ENCODE results near the gene INCENP. TPM values are rescaled to one million over a fixed set of nuclear protein-coding genes. Genes with fewer than 3 reads are reported as not detected.

The INCENP gene
- total RNA-seq, 2 donors from 2014 or later = 74.4 to 135 TPM

DNA sequence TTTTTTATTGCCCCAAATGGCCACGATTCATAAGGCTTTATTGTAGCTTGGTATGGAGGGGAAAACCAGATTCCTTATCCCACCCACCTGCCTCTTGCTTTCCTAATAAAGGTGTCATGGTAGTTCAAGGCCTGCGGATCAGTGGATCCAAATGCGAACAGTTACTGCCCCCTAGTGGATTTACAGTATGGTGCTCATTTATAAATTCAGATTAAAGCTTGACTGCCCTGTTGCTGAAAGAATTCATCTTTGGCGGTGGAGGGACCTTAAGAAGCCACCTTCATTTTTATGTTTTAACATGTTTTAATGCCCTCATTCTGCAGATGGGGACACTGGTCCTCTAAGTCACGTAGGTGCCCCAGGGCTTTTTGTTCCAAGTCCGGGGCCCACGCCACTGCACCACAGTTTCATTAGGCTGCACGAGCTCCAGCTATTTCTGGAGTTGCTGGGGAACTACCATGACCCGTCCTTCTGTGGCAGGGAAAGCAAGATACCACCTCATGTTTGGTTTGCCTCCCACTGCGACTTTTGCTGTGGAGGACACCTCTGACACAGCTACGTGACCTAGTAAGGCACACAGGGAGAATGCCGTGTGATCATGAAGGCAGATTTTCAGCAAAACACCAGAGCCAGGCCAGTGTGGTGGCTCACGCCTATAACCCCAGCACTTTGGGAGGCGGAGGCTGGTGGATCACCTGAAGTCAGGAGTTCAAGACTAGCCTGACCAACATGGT lies 15.6 kb upstream of the INCENP start:
- Mint-ChIP-seq H3K27me3 (peaks cover 0 to 3% of the 10 kb centered on the region in 2 donors), H3K4me3 (no peak overlapping the region), H3K4me1 (ENCODE audit: low read depth in 2 of 2) (peaks cover 12 to 21% of the 10 kb centered on the region in 2 donors), H3K27ac (no peak overlapping the region), H3K9me3 (no peaks in the 10 kb centered on the region), H3K36me3 (no peaks in the 10 kb centered on the region)
- no peak for ATAC-seq
- peak; percentile 49 for DNase-seq (ENCODE audit: low spot score)

DNA sequence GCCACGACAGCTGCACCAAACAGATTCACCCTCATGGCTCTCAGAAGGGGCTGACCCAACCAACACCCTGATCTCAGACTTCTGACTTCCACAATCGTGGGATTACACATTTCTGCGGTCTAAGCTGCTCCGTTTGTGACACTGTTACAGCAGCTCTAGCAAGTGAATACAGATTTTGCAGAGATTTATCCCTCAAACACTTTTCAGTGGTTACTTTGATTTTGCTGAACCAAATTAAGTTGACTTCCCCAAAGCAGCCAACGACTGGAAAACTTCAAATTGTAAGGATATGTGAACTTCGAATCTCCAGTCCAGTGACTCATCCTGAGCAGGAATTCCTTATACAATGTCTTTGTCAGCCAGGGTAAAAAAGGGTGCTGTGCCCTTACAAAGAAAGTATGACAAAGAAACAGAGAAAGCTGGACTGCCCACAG lies 14.8 kb upstream of the INCENP start:
- Mint-ChIP-seq H3K4me1 (ENCODE audit: low read depth in 2 of 2) (peaks cover 12 to 21% of the 10 kb centered on the region in 2 donors), H3K36me3 (no peaks in the 10 kb centered on the region)

DNA sequence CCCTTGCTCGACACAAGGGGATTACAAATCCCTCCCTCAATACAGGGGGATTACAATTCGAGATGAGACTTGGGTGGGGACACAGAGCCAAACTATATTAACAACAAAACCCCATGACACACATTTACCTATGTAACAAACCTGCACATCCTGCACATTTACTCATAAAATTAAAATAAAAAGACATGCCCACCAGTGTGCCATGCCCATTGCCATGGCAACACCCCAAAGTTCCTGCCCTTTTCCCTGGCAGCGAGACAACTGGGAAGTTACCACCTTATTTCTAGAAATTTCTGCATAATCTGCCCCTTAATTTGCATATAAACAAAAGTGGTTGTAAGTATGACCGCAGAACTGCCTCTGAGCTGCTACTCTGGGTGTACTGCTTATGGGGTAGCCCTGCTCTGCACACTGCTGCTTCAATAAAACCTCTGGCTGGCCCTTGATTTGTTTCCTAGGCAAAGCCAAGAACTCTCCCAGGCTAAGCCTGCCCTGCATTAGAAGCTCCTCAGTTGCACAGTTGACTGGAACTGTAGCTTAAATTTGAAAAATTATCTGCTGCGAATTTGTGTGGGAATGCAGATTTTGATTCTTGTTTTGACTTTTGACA lies 8.6 kb upstream of the INCENP start:
- no peak overlapping the region for H3K4me3 Mint-ChIP-seq

More for the DNA sequence above, 14.8 kb upstream of the INCENP start:
- peaks cover 0 to 3% of the 10 kb centered on the region in 2 donors for H3K27me3 Mint-ChIP-seq
- no peak overlapping the region for H3K4me3 Mint-ChIP-seq
- H3K27ac Mint-ChIP-seq = no peak overlapping the region
- ATAC-seq (no peak), DNase-seq (ENCODE audit: low spot score) (no peak)
- H3K9me3 Mint-ChIP-seq = no peaks in the 10 kb centered on the region

DNA sequence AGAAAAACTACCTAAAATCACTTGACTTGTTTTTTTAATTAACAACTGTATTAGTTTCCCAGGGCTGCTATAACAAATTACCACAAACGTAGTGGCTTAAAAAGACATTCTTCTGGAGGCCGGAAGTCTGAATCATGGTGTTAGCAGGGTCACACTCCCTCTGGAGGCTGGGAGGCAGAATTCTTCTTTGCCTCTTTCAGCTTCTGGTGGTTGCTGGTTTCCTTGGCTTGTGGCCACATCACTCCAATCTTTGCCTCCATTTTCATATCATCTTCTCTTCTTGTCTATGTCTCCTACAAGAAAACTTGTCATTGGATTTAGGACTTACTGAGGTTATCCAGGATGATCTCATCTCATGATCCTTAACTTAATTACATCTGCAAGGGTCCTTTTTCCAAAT lies 7.4 kb upstream of the INCENP start:
- Mint-ChIP-seq H3K4me1 (ENCODE audit: low read depth in 2 of 2) (peaks cover 0 to 3% of the 10 kb centered on the region in 2 donors), H3K36me3 (no peaks in the 10 kb centered on the region), H3K27me3 (no peaks in the 10 kb centered on the region), H3K9me3 (no peaks in the 10 kb centered on the region), H3K27ac (no peak overlapping the region), H3K4me3 (no peak overlapping the region)
- no peak for DNase-seq (ENCODE audit: low spot score)
- no peak for ATAC-seq

More for the DNA sequence above, 8.6 kb upstream of the INCENP start:
- H3K27ac Mint-ChIP-seq = no peak overlapping the region
- no peak for DNase-seq (ENCODE audit: low spot score)
- H3K4me1 Mint-ChIP-seq (ENCODE audit: low read depth in 2 of 2) = peaks cover 0 to 3% of the 10 kb centered on the region in 2 donors
- no peaks in the 10 kb centered on the region for H3K36me3 Mint-ChIP-seq
- H3K9me3 Mint-ChIP-seq = no peaks in the 10 kb centered on the region
- no peaks in the 10 kb centered on the region for H3K27me3 Mint-ChIP-seq
- no peak for ATAC-seq

DNA sequence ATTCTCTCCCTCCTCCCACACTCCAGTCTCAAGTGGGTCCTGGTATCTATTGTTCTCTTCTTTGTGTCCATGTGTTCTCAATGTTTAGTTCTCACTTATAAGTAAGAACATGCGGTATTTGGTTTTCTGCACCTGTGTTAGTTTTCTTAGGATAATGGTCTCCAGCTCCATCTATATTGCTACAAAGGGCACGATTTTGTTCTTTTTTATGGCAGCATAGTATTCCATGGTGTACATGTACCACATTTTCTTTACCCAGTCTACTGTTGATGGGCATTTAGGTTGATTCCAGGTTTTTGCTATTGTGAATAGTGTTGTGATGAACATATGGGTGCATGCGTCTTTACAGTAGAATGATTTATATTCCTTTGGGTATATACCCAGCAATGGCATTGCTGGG lies 4.2 kb upstream of the INCENP start:
- ATAC-seq (no peak), DNase-seq (ENCODE audit: low spot score) (no peak)
- peaks cover 3 to 11% of the 10 kb centered on the region in 2 donors for H3K4me1 Mint-ChIP-seq (ENCODE audit: low read depth in 2 of 2)
- no peaks in the 10 kb centered on the region for H3K36me3 Mint-ChIP-seq
- H3K27ac Mint-ChIP-seq = no peak overlapping the region
- no peaks in the 10 kb centered on the region for H3K27me3 Mint-ChIP-seq
- H3K9me3 Mint-ChIP-seq = no peaks in the 10 kb centered on the region
- H3K4me3 Mint-ChIP-seq = no peak overlapping the region

DNA sequence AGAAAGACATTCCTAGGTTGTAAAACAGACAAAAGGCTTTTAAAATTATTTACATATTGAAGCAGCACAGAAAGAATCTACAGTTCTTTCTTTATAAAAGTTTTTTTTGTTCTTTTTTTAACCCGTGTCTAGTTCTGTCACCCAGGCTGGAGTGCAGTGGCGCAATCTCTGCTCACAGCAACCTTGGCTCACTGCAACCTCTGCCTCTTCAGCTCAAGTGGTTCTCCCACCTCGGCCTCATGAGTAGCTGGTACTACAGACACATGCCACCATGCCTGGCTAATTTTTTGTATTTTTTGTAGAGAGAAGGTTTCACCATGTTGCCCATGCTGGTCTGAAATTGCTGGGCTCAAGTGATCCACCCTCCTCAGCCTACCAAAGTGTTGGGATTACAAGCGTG lies 3.8 kb upstream of the INCENP start:
- Mint-ChIP-seq H3K27ac (no peak overlapping the region), H3K4me1 (ENCODE audit: low read depth in 2 of 2) (peaks cover 8 to 15% of the 10 kb centered on the region in 2 donors), H3K4me3 (no peak overlapping the region), H3K36me3 (no peaks in the 10 kb centered on the region), H3K9me3 (no peaks in the 10 kb centered on the region), H3K27me3 (no peaks in the 10 kb centered on the region)
- DNase-seq (ENCODE audit: low spot score) (no peak), ATAC-seq (no peak)

DNA sequence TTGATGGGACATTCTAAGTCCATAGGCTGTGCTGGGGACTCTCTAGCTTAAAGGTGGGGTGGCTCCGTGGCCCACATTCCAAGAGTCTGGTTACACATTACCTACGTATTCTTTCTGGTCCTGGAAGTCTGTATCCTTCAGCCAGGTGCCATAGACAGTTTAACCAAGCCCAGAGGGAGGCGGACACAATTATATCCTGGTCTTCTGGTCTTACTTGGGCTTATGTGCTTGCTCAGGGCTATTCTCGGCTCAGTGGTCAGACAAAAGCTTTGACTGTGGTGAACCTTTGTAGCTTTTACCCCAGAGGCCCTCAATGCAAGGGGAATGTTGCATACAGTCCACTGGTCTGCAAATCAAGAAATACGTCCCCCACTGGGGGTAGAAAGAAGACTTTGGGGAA lies 3.4 kb upstream of the INCENP start:
- no peak for ATAC-seq
- H3K27ac Mint-ChIP-seq = no peak overlapping the region
- H3K9me3 Mint-ChIP-seq = no peaks in the 10 kb centered on the region
- no peak overlapping the region for H3K4me3 Mint-ChIP-seq
- DNase-seq (ENCODE audit: low spot score) = no peak
- H3K36me3 Mint-ChIP-seq = no peaks in the 10 kb centered on the region
- H3K4me1 Mint-ChIP-seq (ENCODE audit: low read depth in 2 of 2) = peaks cover 10 to 19% of the 10 kb centered on the region in 2 donors
- no peaks in the 10 kb centered on the region for H3K27me3 Mint-ChIP-seq

DNA sequence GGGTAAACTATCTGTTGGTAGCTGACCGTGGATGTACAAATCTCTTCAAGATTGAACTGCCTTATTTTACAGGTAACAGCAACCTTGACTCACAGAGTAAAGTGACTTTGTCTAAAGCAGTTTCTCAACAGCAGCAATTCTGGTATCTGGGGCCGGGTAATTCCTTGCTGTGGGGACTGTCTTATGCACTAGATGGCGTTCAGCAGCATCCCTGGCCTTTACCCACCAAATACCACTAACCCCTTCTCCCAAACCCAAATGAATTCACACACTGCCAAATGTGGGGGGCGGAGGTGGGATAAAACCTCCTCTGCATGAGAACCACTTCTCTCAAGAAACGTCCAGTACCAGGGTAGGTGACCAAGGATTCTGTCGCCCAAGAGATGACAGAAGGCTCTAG lies 1.7 kb upstream of the INCENP start:
- H3K27ac Mint-ChIP-seq = peak overlapping the region in 1 of 2 donors; percentile 24
- H3K4me3 Mint-ChIP-seq = no peak overlapping the region
- H3K36me3 Mint-ChIP-seq = no peaks in the 10 kb centered on the region

DNA sequence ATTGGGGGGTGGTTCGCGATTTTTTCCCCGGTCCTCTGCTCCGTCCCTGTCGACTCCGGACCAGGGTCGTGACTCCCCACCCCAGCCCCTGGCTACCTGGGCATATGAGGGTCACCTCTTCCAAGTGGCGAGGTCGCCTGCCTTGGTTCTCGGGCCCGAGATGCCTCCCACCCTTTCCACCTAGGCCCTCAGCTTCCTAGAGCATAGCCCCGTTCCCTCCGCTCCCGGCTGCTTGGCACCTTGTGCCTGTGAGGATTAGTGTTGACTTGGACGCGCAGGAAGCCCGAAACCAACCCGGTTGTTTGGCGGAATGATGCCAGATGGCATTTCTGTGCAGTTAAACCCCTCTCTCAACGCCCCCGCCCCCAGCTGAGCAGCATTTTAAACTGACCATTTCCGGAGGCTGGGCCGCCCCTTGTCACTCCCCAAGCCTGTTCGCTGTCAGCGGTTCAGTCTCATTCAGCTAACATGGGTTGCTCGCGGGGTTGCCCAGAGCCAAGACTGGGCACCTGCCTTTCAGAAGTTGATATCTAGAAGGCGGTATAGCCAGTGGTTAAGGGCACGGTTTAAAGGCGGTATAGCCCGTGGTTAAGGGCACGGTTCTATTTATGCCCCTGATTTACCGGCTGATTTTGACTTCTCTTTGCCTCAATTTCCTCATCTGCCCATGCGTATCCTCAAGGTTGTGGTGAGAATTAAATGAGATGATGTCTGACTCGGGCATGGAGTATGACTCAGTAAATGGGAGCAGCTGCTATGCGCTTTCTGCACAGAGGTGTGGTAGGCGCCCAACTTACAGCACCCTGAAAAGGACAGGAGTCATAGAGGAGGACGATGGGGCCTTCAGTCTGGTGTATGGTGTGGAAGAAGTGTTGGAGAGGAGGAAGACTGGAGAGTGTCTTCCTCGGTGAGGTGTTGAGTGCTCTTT lies 639 bp downstream of the INCENP start:
- Mint-ChIP-seq H3K36me3 (no peaks in the 10 kb centered on the region), H3K27ac (peak overlapping the region; percentile 86 to 91), H3K27me3 (no peaks in the 10 kb centered on the region), H3K4me1 (ENCODE audit: low read depth in 2 of 2) (peaks cover 23% of the 10 kb centered on the region in 2 donors), H3K4me3 (peak overlapping the region; percentile 96), H3K9me3 (no peaks in the 10 kb centered on the region)
- ATAC-seq = peak; percentile 41 to 56
- DNase-seq (ENCODE audit: low spot score) = peak; percentile 75

More for the DNA sequence above, 1.7 kb upstream of the INCENP start:
- DNase-seq (ENCODE audit: low spot score) (peak; percentile 31), ATAC-seq (no peak)
- H3K9me3 Mint-ChIP-seq = no peaks in the 10 kb centered on the region
- no peaks in the 10 kb centered on the region for H3K27me3 Mint-ChIP-seq
- peaks cover 13 to 23% of the 10 kb centered on the region in 2 donors for H3K4me1 Mint-ChIP-seq (ENCODE audit: low read depth in 2 of 2)

DNA sequence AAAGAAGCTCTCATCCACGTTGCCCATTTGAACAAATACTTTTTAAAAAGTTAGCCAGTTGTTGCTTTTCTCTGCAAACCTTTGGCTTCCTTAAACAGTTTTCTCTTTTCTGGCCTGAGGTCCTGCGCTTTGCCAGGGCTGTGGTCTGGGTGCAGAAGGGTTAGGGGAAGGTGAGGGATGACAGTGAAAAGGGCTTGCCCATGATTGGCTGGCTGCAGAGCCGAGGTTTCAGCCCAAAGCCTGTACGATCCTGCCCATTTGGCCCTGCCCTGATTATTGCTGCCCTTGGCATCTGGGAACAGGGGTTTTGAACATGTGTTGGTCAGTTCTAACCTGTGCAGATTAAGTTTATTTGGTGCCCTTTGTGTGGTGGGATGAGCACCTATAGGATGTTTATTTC lies 1.5 kb downstream of the INCENP start:
- DNase-seq (ENCODE audit: low spot score) (no peak), ATAC-seq (no peak)
- Mint-ChIP-seq H3K36me3 (no peaks in the 10 kb centered on the region), H3K4me3 (peak overlapping the region; percentile 96), H3K27ac (peak overlapping the region; percentile 86 to 91), H3K9me3 (no peaks in the 10 kb centered on the region), H3K27me3 (no peaks in the 10 kb centered on the region), H3K4me1 (ENCODE audit: low read depth in 2 of 2) (peaks cover 23% of the 10 kb centered on the region in 2 donors)

DNA sequence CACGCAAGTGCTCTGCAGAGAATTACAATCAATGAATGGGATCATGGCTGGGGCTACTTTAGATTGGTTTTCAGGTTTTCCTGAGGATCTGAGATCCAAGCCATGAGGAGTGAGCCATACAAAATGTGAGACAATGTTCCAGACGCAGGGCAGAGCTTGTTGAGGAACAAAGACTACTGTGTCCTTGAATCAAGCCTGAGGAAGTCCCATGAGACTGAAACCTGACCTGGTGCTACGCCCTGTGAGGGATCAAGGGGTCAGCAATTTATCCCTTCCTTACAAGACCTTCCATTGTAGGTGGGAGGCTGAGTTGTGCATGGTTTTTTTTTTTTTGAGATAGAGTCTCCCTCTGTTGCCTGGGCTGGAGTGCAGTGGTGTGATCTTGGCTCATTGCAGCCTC lies 2.1 kb downstream of the INCENP start:
- DNase-seq (ENCODE audit: low spot score) = peak; percentile 29
- peak overlapping the region in 1 of 2 donors; percentile 91 for H3K27ac Mint-ChIP-seq
- H3K4me3 Mint-ChIP-seq = peak overlapping the region; percentile 96
- H3K27me3 Mint-ChIP-seq = no peaks in the 10 kb centered on the region
- no peak for ATAC-seq
- H3K9me3 Mint-ChIP-seq = no peaks in the 10 kb centered on the region
- H3K4me1 Mint-ChIP-seq (ENCODE audit: low read depth in 2 of 2) = peaks cover 23% of the 10 kb centered on the region in 2 donors
- no peaks in the 10 kb centered on the region for H3K36me3 Mint-ChIP-seq

DNA sequence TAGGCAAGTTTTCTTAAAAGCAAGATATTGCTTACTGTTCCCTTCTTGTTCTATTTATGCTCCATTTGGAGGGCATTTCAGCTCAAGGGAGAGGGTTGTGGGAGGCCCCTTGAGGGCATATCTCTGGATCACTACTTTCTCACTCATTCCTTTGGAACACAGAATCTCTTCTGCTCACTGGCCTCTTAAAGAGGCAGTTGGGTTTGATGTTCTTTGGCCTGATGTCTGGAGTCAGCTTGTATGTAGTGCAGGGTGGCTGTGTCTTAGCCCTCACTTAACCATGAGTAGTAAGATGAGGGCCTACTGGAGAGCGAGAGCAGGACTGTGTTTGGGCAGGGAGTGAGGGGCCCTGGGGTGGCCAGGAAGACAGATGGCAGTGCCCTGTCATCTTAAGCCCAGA lies 3.6 kb downstream of the INCENP start:
- Mint-ChIP-seq H3K4me1 (ENCODE audit: low read depth in 2 of 2) (peaks cover 28 to 33% of the 10 kb centered on the region in 2 donors), H3K36me3 (no peaks in the 10 kb centered on the region)

DNA sequence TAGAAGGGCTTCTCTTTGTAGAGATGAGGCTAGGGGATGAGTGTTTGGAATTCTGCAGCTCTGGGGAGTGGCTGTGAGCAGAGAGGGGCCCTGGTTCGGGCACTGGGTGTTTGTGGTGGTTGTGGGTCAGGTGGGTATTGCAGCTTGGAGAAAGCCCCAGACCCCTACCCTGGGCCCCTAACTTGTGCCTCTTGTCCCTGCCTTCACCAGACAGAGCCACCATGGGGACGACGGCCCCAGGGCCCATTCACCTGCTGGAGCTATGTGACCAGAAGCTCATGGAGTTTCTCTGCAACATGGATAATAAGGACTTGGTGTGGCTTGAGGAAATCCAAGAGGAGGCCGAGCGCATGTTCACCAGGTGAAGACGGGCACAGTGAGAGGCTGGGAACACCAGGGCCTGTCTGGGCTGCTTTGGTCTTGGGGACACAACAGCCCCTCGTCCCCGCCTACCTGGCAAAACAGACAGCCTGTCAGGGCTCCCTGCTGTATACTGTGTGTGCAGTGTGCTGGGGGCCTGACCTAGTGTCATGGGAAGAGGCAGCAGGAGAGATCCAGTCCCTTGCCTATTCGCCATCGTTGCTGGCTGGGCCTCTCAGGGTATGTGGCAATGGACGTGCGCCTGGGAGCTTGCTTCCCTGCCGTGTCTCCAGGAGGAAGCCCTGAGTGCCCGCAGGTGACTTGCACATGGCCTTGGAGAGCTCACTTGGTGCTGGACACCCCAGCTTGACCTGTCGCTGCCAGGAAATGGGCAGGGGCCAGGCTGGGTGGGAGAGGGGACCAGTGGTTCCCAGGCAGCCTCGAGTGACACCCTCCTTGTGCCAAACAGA lies 4.3 kb downstream of the INCENP start:
- peak; percentile 49 for DNase-seq (ENCODE audit: low spot score)
- ATAC-seq = no peak
- H3K27me3 Mint-ChIP-seq = no peaks in the 10 kb centered on the region
- H3K9me3 Mint-ChIP-seq = no peaks in the 10 kb centered on the region
- H3K4me3 Mint-ChIP-seq = no peak overlapping the region
- no peaks in the 10 kb centered on the region for H3K36me3 Mint-ChIP-seq
- peak overlapping the region in 1 of 2 donors; percentile 66 for H3K27ac Mint-ChIP-seq
- H3K4me1 Mint-ChIP-seq (ENCODE audit: low read depth in 2 of 2) = peaks cover 33 to 35% of the 10 kb centered on the region in 2 donors

More for the DNA sequence above, 3.6 kb downstream of the INCENP start:
- ATAC-seq (no peak), DNase-seq (ENCODE audit: low spot score) (no peak)
- Mint-ChIP-seq H3K27ac (peak overlapping the region in 1 of 2 donors; percentile 66), H3K27me3 (no peaks in the 10 kb centered on the region), H3K4me3 (no peak overlapping the region), H3K9me3 (no peaks in the 10 kb centered on the region)
